HepG2 (cell line): Measurements from ENCODE around the gene CTNND1. TPM values are rescaled to one million over a fixed set of nuclear protein-coding genes. Genes with fewer than 3 reads are reported as not detected.

Source experiments
- ATAC-seq: fragments of 200-7000 bp; cut with Tn5 transposase; 3 replicates; pipeline ENCODE4 v1.9.1; 2020; ENCODE audit warnings: mild to moderate bottlenecking, moderate library complexity
- BruUV-seq: library from RNA; stranded (reverse); fragments of 400-500 nt; replicated peaks from 2 replicates; lab custom pipeline; 2021; lab: Mats Ljungman, UMichigan
- CTCF ChIA-PET: fragments of 300-600 bp; formaldehyde crosslinking; extraction: SDS; loops from one replicate; lab custom pipeline; 2021; ENCODE audit warnings: low total read pairs, inconsistent platforms, low intra/inter-chr PET ratio; lab: Yijun Ruan, JAX
- POLR2A ChIA-PET: fragments of 350-600 bp; sonication (Branson Sonifier 250); formaldehyde crosslinking; loops from one replicate; lab custom pipeline; 2020; ENCODE audit warnings: antibody characterized with exemption, inconsistent platforms; lab: Yijun Ruan, JAX
- DNase-seq: peaks from one replicate; pipeline ENCODE4 v3.0.0-alpha.2; 2015; ENCODE audit warnings: low spot score
- FAIRE-seq: peaks from 3 replicates; lab custom pipeline; 2011; peaks lifted over from hg19 to GRCh38; lab: Jason Lieb, UNC
- H2AFZ ChIP-seq: one replicate; pipeline ENCODE4 v1.6.1; 2011; ENCODE audit warnings: low read length, inconsistent platforms
- H3K27ac ChIP-seq: fragments of 300-600 bp; 3 replicates; pipeline ENCODE4 v1.8.0; 2011; ENCODE audit warnings: mixed run types, mild to moderate bottlenecking, mixed read lengths, low read length, inconsistent platforms; ENCODE audit not compliant: insufficient read depth; ENCODE audit errors: extremely low read length
- H3K27me3 ChIP-seq, 2 experiments: fragments of 200-600 bp in 1 of 2; 2 replicates in 1 of 2; 3 replicates in 1 of 2; pipeline versions ENCODE4 v1.6.0 to v1.8.0; 2011; ENCODE audit warnings: low read length in 2 of 2, mild to moderate bottlenecking in 2 of 2, moderate library complexity in 2 of 2, inconsistent platforms in 1 of 2; ENCODE audit not compliant: insufficient read depth in 2 of 2, control insufficient read depth in 1 of 2
- H3K36me3 ChIP-seq, 2 experiments: fragments of 200-600 bp in 1 of 2; replicated peaks in 1 of 2; 2 replicates in 1 of 2; 3 replicates in 1 of 2; pipeline versions ENCODE4 v1.5.1 to v1.8.0; 2011; ENCODE audit warnings: low read length in 2 of 2, inconsistent platforms in 1 of 2; ENCODE audit not compliant: insufficient read depth in 2 of 2, control insufficient read depth in 1 of 2
- H3K4me1 ChIP-seq: 2 replicates; pipeline ENCODE4 v1.5.1; 2012; ENCODE audit warnings: low read length, inconsistent platforms; ENCODE audit not compliant: insufficient read depth
- H3K4me2 ChIP-seq: 2 replicates; pipeline ENCODE4 v1.6.0; 2011; ENCODE audit warnings: low read depth, low read length, inconsistent platforms
- H3K4me3 ChIP-seq, 3 experiments: fragments of 200-600 bp in 1 of 3; sonication (generic), shearing (Covaris generic) in 1 of 3; replicated peaks in 1 of 3; 2 replicates each; pipeline ENCODE4 v1.5.1; 2011 to 2016; ENCODE audit warnings: low read length in 3 of 3, inconsistent platforms in 2 of 3, low read depth in 2 of 3, mild to moderate bottlenecking in 2 of 3, control low read depth in 1 of 3, mixed read lengths in 1 of 3; ENCODE audit not compliant: insufficient read depth in 1 of 3
- H3K79me2 ChIP-seq: one replicate; pipeline ENCODE4 v1.6.1; 2011; ENCODE audit warnings: low read length, inconsistent platforms; ENCODE audit not compliant: insufficient read depth
- H3K9ac ChIP-seq: 2 replicates; pipeline ENCODE4 v1.6.0; 2011; ENCODE audit warnings: mild to moderate bottlenecking, low read depth, low read length, inconsistent platforms; ENCODE audit not compliant: insufficient read depth
- H3K9me3 ChIP-seq: 2 replicates; pipeline ENCODE4 v1.5.1; 2012; ENCODE audit warnings: mild to moderate bottlenecking, low read length
- H4K20me1 ChIP-seq: 2 replicates; pipeline ENCODE4 v1.6.0; 2011; ENCODE audit warnings: inconsistent platforms, mild to moderate bottlenecking, low read length, moderate library complexity; ENCODE audit not compliant: insufficient read depth
- ELF1 ChIP-seq: sonication (generic); formaldehyde crosslinking; IDR thresholded peaks from 2 replicates; pipeline ENCODE4 v1.4.0; 2020; ENCODE audit warnings: missing genetic modification reagents
- HNF4A ChIP-seq: sonication (generic); formaldehyde crosslinking; IDR thresholded peaks from 2 replicates; pipeline ENCODE4 v1.4.0; 2020; ENCODE audit warnings: missing genetic modification reagents
- HNRNPLL ChIP-seq: fragments of 200-400 bp; formaldehyde crosslinking; IDR thresholded peaks from 2 replicates; pipeline ENCODE4 v1.6.1; 2017; ENCODE audit warnings: mild to moderate bottlenecking, low read depth, low read length; ENCODE audit not compliant: poor library complexity, severe bottlenecking
- KAT2B ChIP-seq: fragments of 150-350 bp; IDR thresholded peaks from 2 replicates; pipeline ENCODE4 v1.6.1; 2014; ENCODE audit warnings: low read depth, low read length, borderline replicate concordance
- PTBP1 ChIP-seq: fragments of 200-400 bp; formaldehyde crosslinking; IDR thresholded peaks from 2 replicates; pipeline ENCODE4 v1.6.1; 2018; ENCODE audit warnings: low read length, low read depth; ENCODE audit not compliant: poor library complexity, severe bottlenecking
- RBM22 ChIP-seq: fragments of 200-400 bp; formaldehyde crosslinking; optimal IDR thresholded peaks from 2 replicates; pipeline ENCODE3; 2017; ENCODE audit warnings: mild to moderate bottlenecking, low read length, moderate library complexity
- RXRB ChIP-seq: IDR thresholded peaks from 2 replicates; pipeline ENCODE4 v1.6.1; 2016; ENCODE audit warnings: borderline replicate concordance, missing genetic modification reagents, missing compliant biosample characterization
- SALL1 ChIP-seq: sonication (generic); formaldehyde crosslinking; IDR thresholded peaks from 2 replicates; pipeline ENCODE4 v1.8.0; 2022; ENCODE audit warnings: mild to moderate bottlenecking, missing genetic modification reagents
- SP5 ChIP-seq: IDR thresholded peaks from 2 replicates; pipeline ENCODE4 v1.6.1; 2016; ENCODE audit warnings: low read depth, borderline replicate concordance
- SSRP1 ChIP-seq: IDR thresholded peaks from 2 replicates; pipeline ENCODE4 v1.6.1; 2016; ENCODE audit warnings: control low read depth
- ZFX ChIP-seq: sonication (generic); formaldehyde crosslinking; IDR thresholded peaks from 2 replicates; pipeline ENCODE4 v1.4.0; 2020; ENCODE audit warnings: mild to moderate bottlenecking, low read depth, missing genetic modification reagents, moderate library complexity
- ZNF251 ChIP-seq: sonication (generic); formaldehyde crosslinking; IDR thresholded peaks from 2 replicates; pipeline ENCODE4 v1.9.0; 2021; ENCODE audit warnings: mild to moderate bottlenecking, missing genetic modification reagents
- ZNF512B ChIP-seq: sonication (generic); formaldehyde crosslinking; IDR thresholded peaks from 2 replicates; pipeline ENCODE4 v1.5.1; 2020; ENCODE audit warnings: missing genetic modification reagents, mild to moderate bottlenecking, borderline replicate concordance
- ZNF850 ChIP-seq: sonication (generic); formaldehyde crosslinking; conservative IDR thresholded peaks from 2 replicates; pipeline ENCODE4 v1.9.0; 2021; ENCODE audit warnings: mild to moderate bottlenecking, missing genetic modification reagents
- WGBS: methylation state at CpG from one replicate; pipeline ENCODE4 v1.1.6; 2017; ENCODE audit warnings: low lambda C conversion rate; 5-methylcytosine and 5-hydroxymethylcytosine counted together
- in situ Hi-C: cut with HindIII; loops from 2 replicates; pipeline ENCODE4 v1.10.0; 2017; ENCODE audit warnings: low pct_unique_long_range_greater_than_20kb; ENCODE audit not compliant: extremely low pct_ligation_motif_present
- intact Hi-C: fragments of 100-400 bp; cut with micrococcal nuclease; formaldehyde crosslinking; loops from one replicate; pipeline ENCODE4 v1.10.0; 2022; ENCODE audit not compliant: unreplicated experiment
- polyA plus RNA-seq, 8 experiments: library from polyadenylated mRNA; depleted of rRNA in 3 of 8; stranded (reverse) in 7 of 8; unstranded in 1 of 8; fragments of >200 nt; fragmentation: Illumina TruSeq in 4 of 8; extraction: Trizol in 4 of 8; gene quantifications; 2 replicates each; pipeline versions ENCODE4 v1.2.1 to v1.2.3, GENCODE V29; 2011 to 2016; ENCODE audit warnings: low read depth in 4 of 8, missing spikeins in 1 of 8, mixed read lengths in 1 of 8; ENCODE audit not compliant: insufficient read depth in 1 of 8
- total RNA-seq, 5 experiments: library from RNA; depleted of rRNA; stranded (reverse); fragments of >200 nt; fragmentation: Illumina TruSeq; extraction: Trizol; gene quantifications; 2 replicates each; pipeline ENCODE4 v1.2.3, GENCODE V29; 2016; ENCODE audit warnings: low read depth in 1 of 5

CTNND1 gene
- total and polyA plus RNA-seq, 2 of the 13 experiments (the other 11 are each of a cell fraction or from before 2014, with no cell fraction given) = 117 to 128 TPM

- FAIRE-seq (no peak), ATAC-seq (no peak), DNase-seq (no peak)
- no peaks in the 10 kb centered on the region for H3K9me3 ChIP-seq
- H3K4me3 ChIP-seq = no peak overlapping the region
- ChIA-PET POLR2A (interaction anchor here (1.2 kb wide), 1 partner anchor 15 kb away, joined by 3 read pairs; no protein-coding TSS in a partner anchor), CTCF (no interaction called here)
- no peaks in the 10 kb centered on the region for H3K27me3 ChIP-seq
- no peak overlapping the region for H3K9ac ChIP-seq
- peaks cover 28% of the 10 kb centered on the region for H4K20me1 ChIP-seq
- in situ Hi-C loops (no loop called here), intact Hi-C loops (no loop called here)
- H2AFZ ChIP-seq = no peak overlapping the region
- peaks cover 13 to 59% of the 10 kb centered on the region in 2 experiments for H3K36me3 ChIP-seq
- H3K79me2 ChIP-seq = peaks cover 79% of the 10 kb centered on the region
- BruUV-seq = no TSS peak
- no peak overlapping the region for H3K27ac ChIP-seq
- peak; percentile 65 for TF ChIP-seq RBM22
- no peak for TF ChIP-seq ZNF850 (CRISPR knock-in tag)
- H3K4me1 ChIP-seq = peaks cover 59% of the 10 kb centered on the region
- no peak overlapping the region for H3K4me2 ChIP-seq
- WGBS = 87% methylated on average over 8 of the region's 8 CpGs
Observed at GRCh38 chr11:57793351-57794115, 31.9 kb downstream of the CTNND1 start.

GRCh38 chr11:57798905-57799559, 37.4 kb downstream of the CTNND1 start:
- peak; percentile 60 for ATAC-seq
- peak; percentile 69 for DNase-seq
- WGBS = 0% methylated on average over 1 of the region's 1 CpG
- H3K27ac ChIP-seq = peak overlapping the region; percentile 65
- intact Hi-C loops = no loop called here
- H3K9me3 ChIP-seq = no peaks in the 10 kb centered on the region
- no peak overlapping the region for H3K4me3 ChIP-seq
- H3K9ac ChIP-seq = peak overlapping the region; percentile 34; the same call in 1 of the 2 replicates
- H2AFZ ChIP-seq = no peak overlapping the region
- H3K27me3 ChIP-seq = no peaks in the 10 kb centered on the region
- CTCF ChIA-PET = no interaction called here
- POLR2A ChIA-PET = interaction anchor here (0.7 to 4.4 kb wide), 7 partner anchors 11 to 58 kb away, joined by 3 to 83 read pairs (median 4); partner anchors contain the start of genes CTNND1 and SELENOH
- H3K4me2 ChIP-seq = peak overlapping the region; percentile 37
- BruUV-seq = no TSS peak
- peaks cover 63% of the 10 kb centered on the region for H3K79me2 ChIP-seq
- peaks cover 42% of the 10 kb centered on the region for H3K4me1 ChIP-seq
- peaks cover 13% of the 10 kb centered on the region; the same call in 1 of the 2 replicates for H4K20me1 ChIP-seq
- peaks cover 24 to 61% of the 10 kb centered on the region in 2 experiments for H3K36me3 ChIP-seq
- in situ Hi-C loops = no loop called here
- FAIRE-seq = no peak
- no peak for TF ChIP-seq SP5 (CRISPR knock-in tag)
- TF ChIP-seq ZNF251 (CRISPR knock-in tag) = no peak
- no peak for TF ChIP-seq KAT2B
- TF ChIP-seq ELF1 (CRISPR knock-in tag) = peak; percentile 46; the same call in 1 of the 2 replicates
- TF ChIP-seq PTBP1 = no peak
- TF ChIP-seq SSRP1 (CRISPR knock-in tag) = no peak
- TF ChIP-seq ZNF512B (CRISPR knock-in tag) = no peak
- TF ChIP-seq RXRB (CRISPR knock-in tag) = peak; percentile 47; the same call in 1 of the 2 replicates
- peak; percentile 18; the same call in 1 of the 2 replicates for TF ChIP-seq ZFX
- peak; percentile 45; the same call in 1 of the 2 replicates for TF ChIP-seq HNF4A (CRISPR knock-in tag)
- peak; percentile 51; the same call in 1 of the 2 replicates for TF ChIP-seq SALL1 (CRISPR knock-in tag)
- no peak for TF ChIP-seq HNRNPLL
